OCI-LY7 (cell line): ENCODE data around the gene CFAP74. TPM values are rescaled to one million over a fixed set of nuclear protein-coding genes. Genes with fewer than 3 reads are reported as not detected.
A peak's percentile ranks its signal among the peaks of the same experiment; 100 is the strongest.

Source experiments
- BruUV-seq: library from RNA; stranded (reverse); fragments of 400-500 nt; replicated peaks from 2 replicates; lab custom pipeline; 2021; lab: Mats Ljungman, UMichigan
- CTCF ChIA-PET: fragments of 300-600 bp; sonication (Branson Sonifier 250); formaldehyde crosslinking; loops from one replicate; lab custom pipeline; 2022; ENCODE audit warnings: antibody characterized with exemption; ENCODE audit not compliant: unreplicated experiment; lab: Charles Lee
- POLR2A ChIA-PET: fragments of 300-600 bp; sonication (Branson Sonifier 250); formaldehyde crosslinking; loops from one replicate; lab custom pipeline; 2022; ENCODE audit warnings: antibody characterized with exemption; lab: Charles Lee
- DNase-seq: peaks from one replicate; pipeline ENCODE4 v3.0.0-alpha.2; 2015; ENCODE audit warnings: low spot score
- H2AFZ ChIP-seq: fragments of 200-600 bp; sonication (generic), shearing (Covaris generic); 2 replicates; pipeline ENCODE4 v1.6.1; 2014; ENCODE audit warnings: mild to moderate bottlenecking, antibody characterized with exemption, low read length, moderate library complexity
- H3K27ac ChIP-seq: fragments of 200-600 bp; sonication (generic); 2 replicates; pipeline ENCODE4 v1.5.1; 2014; ENCODE audit warnings: mixed run types, low read depth, mild to moderate bottlenecking, moderate library complexity, low read length, inconsistent platforms; ENCODE audit not compliant: poor library complexity, severe bottlenecking
- H3K36me3 ChIP-seq: fragments of 200-600 bp; sonication (generic); 2 replicates; pipeline ENCODE4 v1.6.1; 2014; ENCODE audit warnings: mild to moderate bottlenecking, antibody characterized with exemption, low read length, moderate library complexity, mixed read lengths; ENCODE audit not compliant: insufficient read depth
- H3K4me1 ChIP-seq: fragments of 200-600 bp; sonication (generic); 2 replicates; pipeline ENCODE4 v1.5.1; 2014; ENCODE audit warnings: mild to moderate bottlenecking, low read length; ENCODE audit not compliant: insufficient read depth, poor library complexity, severe bottlenecking
- H3K4me2 ChIP-seq: fragments of 200-600 bp; sonication (generic); 2 replicates; pipeline ENCODE4 v1.6.1; 2014; ENCODE audit warnings: mild to moderate bottlenecking, low read length
- H3K4me3 ChIP-seq: fragments of 200-600 bp; sonication (generic); 2 replicates; pipeline ENCODE4 v1.5.1; 2014; ENCODE audit warnings: mild to moderate bottlenecking, low read depth, low read length; ENCODE audit not compliant: poor library complexity, severe bottlenecking
- H3K79me2 ChIP-seq: fragments of 200-600 bp; sonication (generic); 2 replicates; pipeline ENCODE4 v1.6.1; 2016; ENCODE audit warnings: low read depth, mild to moderate bottlenecking, low read length, moderate library complexity, mixed read lengths; ENCODE audit not compliant: insufficient read depth
- H3K9me2 ChIP-seq: fragments of 200-600 bp; sonication (generic); 2 replicates; pipeline ENCODE4 v1.6.1; 2016; ENCODE audit warnings: mild to moderate bottlenecking, low read length, mixed read lengths; ENCODE audit not compliant: insufficient read depth
- H3K9me3 ChIP-seq: fragments of 200-600 bp; sonication (generic); 2 replicates; pipeline ENCODE4 v1.6.1; 2014; ENCODE audit warnings: mild to moderate bottlenecking, mixed run types, low read length, mixed read lengths
- H4K20me1 ChIP-seq: fragments of 200-600 bp; sonication (generic); 2 replicates; pipeline ENCODE4 v1.6.1; 2014; ENCODE audit warnings: mild to moderate bottlenecking, antibody characterized with exemption, low read length, moderate library complexity, mixed read lengths; ENCODE audit not compliant: insufficient read depth
- CTCF ChIP-seq: fragments of 200-600 bp; sonication (generic); conservative IDR thresholded peaks from 2 replicates; pipeline ENCODE4 v1.5.1; 2014; ENCODE audit warnings: mild to moderate bottlenecking, antibody characterized with exemption, low read length, moderate library complexity, mixed read lengths
- EZH2phosphoT487 ChIP-seq: fragments of 200-600 bp; sonication (generic); IDR thresholded peaks from 2 replicates; pipeline ENCODE4 v1.6.1; 2018; ENCODE audit warnings: low read depth, borderline replicate concordance, mild to moderate bottlenecking, mixed run types, antibody characterized with exemption, low read length, moderate library complexity, mixed read lengths
- intact Hi-C: fragments of 100-400 bp; cut with micrococcal nuclease; formaldehyde crosslinking; loops from one replicate; pipeline ENCODE4 v1.10.0; 2022; ENCODE audit not compliant: unreplicated experiment
- total RNA-seq, 2 experiments: library from RNA; depleted of rRNA in 1 of 2; stranded (reverse); fragments of >200 nt in 1 of 2; shearing (Covaris generic) in 1 of 2; gene quantifications; 2 replicates each; pipeline ENCODE4 v1.2.3, GENCODE V29; 2014 to 2022

CFAP74 gene
- total RNA-seq, 2 experiments from 2014 or later: not detected

- H3K27ac ChIP-seq: no peak overlapping the region
- intact Hi-C loops: loop anchor here (1.0 to 5.0 kb wide), 2 partner anchors 86 to 104 kb away; no protein-coding TSS in a partner anchor
- CTCF ChIA-PET: no interaction called here
- TF ChIP-seq CTCF (peak; percentile 78), EZH2phosphoT487 (no peak)
- POLR2A ChIA-PET: no interaction called here
- peaks cover 7% of the 10 kb centered on the region for H3K4me1 ChIP-seq
- H3K36me3 ChIP-seq: no peaks in the 10 kb centered on the region
- H3K4me2 ChIP-seq: no peak overlapping the region
- no peak overlapping the region for H3K4me3 ChIP-seq
- H3K9me2 ChIP-seq: no peaks in the 10 kb centered on the region
- no peaks in the 10 kb centered on the region for H3K79me2 ChIP-seq
- DNase-seq: peak; percentile 63
- BruUV-seq: no TSS peak
- H2AFZ ChIP-seq: no peak overlapping the region
- H3K9me3 ChIP-seq: no peaks in the 10 kb centered on the region
- no peaks in the 10 kb centered on the region for H4K20me1 ChIP-seq
These were observed 42.8 kb upstream of the CFAP74 start for GRCh38 chr1:2046174-2046917.

- Histone ChIP-seq H3K36me3 (no peaks in the 10 kb centered on the region), H4K20me1 (no peaks in the 10 kb centered on the region), H3K27ac (no peak overlapping the region), H3K4me1 (peaks cover 7% of the 10 kb centered on the region), H3K9me2 (no peaks in the 10 kb centered on the region), H3K79me2 (no peaks in the 10 kb centered on the region), H3K9me3 (no peaks in the 10 kb centered on the region), H2AFZ (no peak overlapping the region), H3K4me3 (no peak overlapping the region), H3K4me2 (no peak overlapping the region)
- POLR2A ChIA-PET: no interaction called here
- DNase-seq: no peak
- no TSS peak for BruUV-seq
- intact Hi-C loops: loop anchor here (1.0 to 5.0 kb wide), 2 partner anchors 85 to 103 kb away; no protein-coding TSS in a partner anchor
- CTCF ChIA-PET: no interaction called here
- TF ChIP-seq CTCF (no peak), EZH2phosphoT487 (no peak)
These were observed 42.0 kb upstream of the CFAP74 start for GRCh38 chr1:2045468-2046173.
